Gastrocnemius medialis (tissue), 4 donors: Measurements from ENCODE around the gene ZC3H4. TPM values are rescaled to one million over a fixed set of nuclear protein-coding genes. Genes with fewer than 3 reads are reported as not detected.

Source experiments
- ATAC-seq, 2 donors: fragments of 150-250 bp; one replicate each; pipeline ENCODE4 v1.9.1; 2016
- DNase-seq, 2 donors: peaks; one replicate each; pipeline ENCODE4 v3.0.0-alpha.2; 2019
- H3K27ac ChIP-seq, 4 donors: fragments of 200-600 bp; sonication (generic); 1 replicate in 1 of 4; 2 replicates in 3 of 4; pipeline ENCODE4 v1.5.1; 2016 to 2018; ENCODE audit warnings: mild to moderate bottlenecking in 2 of 4, moderate library complexity in 1 of 4
- H3K27me3 ChIP-seq, 3 donors: fragments of 200-600 bp; sonication (generic) in 2 of 3; 1 replicate in 1 of 3; 2 replicates in 2 of 3; pipeline versions ENCODE4 v1.5.1 to v1.6.0; 2016 to 2019; ENCODE audit warnings: mild to moderate bottlenecking in 1 of 3, moderate library complexity in 1 of 3
- H3K36me3 ChIP-seq, 2 donors: fragments of 200-600 bp; sonication (generic) in 1 of 2; one replicate each; pipeline ENCODE4 v1.5.1; 2017 to 2018
- H3K4me1 ChIP-seq, 2 donors: fragments of 200-600 bp; sonication (generic) in 1 of 2; one replicate each; pipeline ENCODE4 v1.5.1; 2016 to 2017; ENCODE audit warnings: mild to moderate bottlenecking in 2 of 2
- H3K4me3 ChIP-seq, 4 donors: fragments of 200-600 bp; sonication (generic) in 3 of 4; 1 replicate in 1 of 4; 2 replicates in 3 of 4; pipeline ENCODE4 v1.5.1; 2016 to 2019; ENCODE audit warnings: mild to moderate bottlenecking in 2 of 4
- H3K9me3 ChIP-seq, 3 donors: fragments of 200-600 bp; sonication (generic) in 2 of 3; 1 replicate in 1 of 3; 2 replicates in 2 of 3; pipeline ENCODE4 v1.5.1; 2016 to 2019
- POLR2A ChIP-seq, 2 donors: fragments of 450-650 bp; IDR thresholded peaks; one replicate each; pipeline ENCODE4 v1.6.1; 2017; ENCODE audit warnings: antibody characterized with exemption in 2 of 2, mild to moderate bottlenecking in 2 of 2, moderate library complexity in 2 of 2
- in situ Hi-C, 4 donors: fragments of 200-750 bp; cut with MboI; loops; one replicate each; pipeline versions ENCODE4 v1.15.0 to v1.8.0; 2017; ENCODE audit warnings: low sequenced_read_pairs in 4 of 4
- intact Hi-C: fragments of 100-400 bp; cut with DNase I; formaldehyde crosslinking; loops from one replicate; pipeline ENCODE4 v1.15.1; 2023; ENCODE audit warnings: low total_unique reads
- total RNA-seq, 4 donors: library from RNA; depleted of rRNA; stranded (reverse); fragments of >200 nt; gene quantifications; one replicate each; pipeline versions ENCODE4 v1.1.0 to v1.2.3, GENCODE V29; 2016
- TF ChIP-seq, protein P1 (sequence below), 5 experiments: fragments of 450-650 bp in 3 of 5; fragments of 200-600 bp in 2 of 5; sonication (generic) in 2 of 5; IDR thresholded peaks in 4 of 5; conservative IDR thresholded peaks in 1 of 5; 1 replicate in 4 of 5; 2 replicates in 1 of 5; pipeline ENCODE4 v1.5.1; 2016 to 2019; ENCODE audit warnings: antibody characterized with exemption in 5 of 5, mild to moderate bottlenecking in 3 of 5, moderate library complexity in 3 of 5

The ZC3H4 gene
- total RNA-seq, 4 donors from 2014 or later = 16.2 to 31.7 (median 22.8) TPM

GRCh38 chr19:47047763-47048405 lies 65.7 kb downstream of the ZC3H4 start:
- H3K36me3 ChIP-seq = no peaks in the 10 kb centered on the region
- TF ChIP-seq POLR2A (IDR thresholded peaks at IDR 0.05) = peak; percentile 4 to 36
- TF ChIP-seq, protein P1, sequence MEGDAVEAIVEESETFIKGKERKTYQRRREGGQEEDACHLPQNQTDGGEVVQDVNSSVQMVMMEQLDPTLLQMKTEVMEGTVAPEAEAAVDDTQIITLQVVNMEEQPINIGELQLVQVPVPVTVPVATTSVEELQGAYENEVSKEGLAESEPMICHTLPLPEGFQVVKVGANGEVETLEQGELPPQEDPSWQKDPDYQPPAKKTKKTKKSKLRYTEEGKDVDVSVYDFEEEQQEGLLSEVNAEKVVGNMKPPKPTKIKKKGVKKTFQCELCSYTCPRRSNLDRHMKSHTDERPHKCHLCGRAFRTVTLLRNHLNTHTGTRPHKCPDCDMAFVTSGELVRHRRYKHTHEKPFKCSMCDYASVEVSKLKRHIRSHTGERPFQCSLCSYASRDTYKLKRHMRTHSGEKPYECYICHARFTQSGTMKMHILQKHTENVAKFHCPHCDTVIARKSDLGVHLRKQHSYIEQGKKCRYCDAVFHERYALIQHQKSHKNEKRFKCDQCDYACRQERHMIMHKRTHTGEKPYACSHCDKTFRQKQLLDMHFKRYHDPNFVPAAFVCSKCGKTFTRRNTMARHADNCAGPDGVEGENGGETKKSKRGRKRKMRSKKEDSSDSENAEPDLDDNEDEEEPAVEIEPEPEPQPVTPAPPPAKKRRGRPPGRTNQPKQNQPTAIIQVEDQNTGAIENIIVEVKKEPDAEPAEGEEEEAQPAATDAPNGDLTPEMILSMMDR (IDR thresholded peaks at IDR 0.05 in 4 of 5, conservative IDR thresholded peaks at IDR 0.05 in 1 of 5) = no peak
- intact Hi-C loops = loop anchor here (1.0 kb wide), 1 partner anchor 198 kb away; the partner anchor contains the start of gene AP2S1
- no peaks in the 10 kb centered on the region for H3K27me3 ChIP-seq
- peak overlapping the region; percentile 83 to 96 (median 92) for H3K27ac ChIP-seq
- no peaks in the 10 kb centered on the region for H3K9me3 ChIP-seq
- ATAC-seq (peak; percentile 88 to 90), DNase-seq (peak; percentile 78 to 85)
- in situ Hi-C loops = no loop called here
- H3K4me1 ChIP-seq = peaks cover 5 to 8% of the 10 kb centered on the region in 2 donors
- peak overlapping the region; percentile 87 to 100 (median 94) for H3K4me3 ChIP-seq

GRCh38 chr19:47047272-47047762 lies 66.3 kb downstream of the ZC3H4 start:
- Histone ChIP-seq H3K36me3 (no peaks in the 10 kb centered on the region), H3K27ac (peak overlapping the region; percentile 83 to 96 (median 92)), H3K4me3 (peak overlapping the region; percentile 87 to 100 (median 94)), H3K4me1 (peaks cover 5 to 8% of the 10 kb centered on the region in 2 donors), H3K9me3 (no peaks in the 10 kb centered on the region), H3K27me3 (no peaks in the 10 kb centered on the region)
- TF ChIP-seq, protein P1 (IDR thresholded peaks at IDR 0.05 in 4 of 5, conservative IDR thresholded peaks at IDR 0.05 in 1 of 5) = no peak
- no peak for TF ChIP-seq POLR2A (IDR thresholded peaks at IDR 0.05)
- ATAC-seq (no peak), DNase-seq (no peak)
- in situ Hi-C loops (no loop called here), intact Hi-C loops (no loop called here)

- Histone ChIP-seq H3K9me3 (no peaks in the 10 kb centered on the region), H3K4me3 (no peak overlapping the region), H3K4me1 (peaks cover 5 to 8% of the 10 kb centered on the region in 2 donors), H3K27me3 (no peaks in the 10 kb centered on the region), H3K27ac (no peak overlapping the region), H3K36me3 (no peaks in the 10 kb centered on the region)
- in situ Hi-C loops (no loop called here), intact Hi-C loops (no loop called here)
- DNase-seq (no peak), ATAC-seq (no peak)
- no peak for TF ChIP-seq POLR2A (IDR thresholded peaks at IDR 0.05)
- TF ChIP-seq, protein P1 (IDR thresholded peaks at IDR 0.05 in 4 of 5, conservative IDR thresholded peaks at IDR 0.05 in 1 of 5) = no peak
Observed at GRCh38 chr19:47045867-47046470, 67.6 kb downstream of the ZC3H4 start.

GRCh38 chr19:47044946-47045866 lies 68.4 kb downstream of the ZC3H4 start:
- TF ChIP-seq, protein P1 (IDR thresholded peaks at IDR 0.05 in 4 of 5, conservative IDR thresholded peaks at IDR 0.05 in 1 of 5) = no peak
- TF ChIP-seq POLR2A (IDR thresholded peaks at IDR 0.05) = no peak
- Histone ChIP-seq H3K4me1 (peaks cover 5 to 8% of the 10 kb centered on the region in 2 donors), H3K27ac (no peak overlapping the region), H3K9me3 (no peaks in the 10 kb centered on the region), H3K27me3 (no peaks in the 10 kb centered on the region), H3K36me3 (no peaks in the 10 kb centered on the region), H3K4me3 (no peak overlapping the region)
- ATAC-seq (no peak), DNase-seq (no peak)
- intact Hi-C loops (no loop called here), in situ Hi-C loops (no loop called here)
